SU-DHL-6 (cell line): ENCODE data around the gene AP1G2.

Experiments
- EZH2phosphoT487 ChIP-seq: fragments of 200-600 bp; sonication (generic), shearing (Covaris generic); conservative IDR thresholded peaks from 2 replicates; pipeline ENCODE4 v1.6.1; 2018; ENCODE audit warnings: mild to moderate bottlenecking, antibody characterized with exemption, low read length, moderate library complexity, mixed read lengths
- TF ChIP-seq, protein P1 (sequence below): fragments of 200-600 bp; sonication (generic); IDR thresholded peaks from one replicate; pipeline ENCODE4 v1.5.1; 2017; ENCODE audit warnings: antibody characterized with exemption, mild to moderate bottlenecking, low read length, moderate library complexity; ENCODE audit not compliant: insufficient read depth, poor library complexity, severe bottlenecking

DNA sequence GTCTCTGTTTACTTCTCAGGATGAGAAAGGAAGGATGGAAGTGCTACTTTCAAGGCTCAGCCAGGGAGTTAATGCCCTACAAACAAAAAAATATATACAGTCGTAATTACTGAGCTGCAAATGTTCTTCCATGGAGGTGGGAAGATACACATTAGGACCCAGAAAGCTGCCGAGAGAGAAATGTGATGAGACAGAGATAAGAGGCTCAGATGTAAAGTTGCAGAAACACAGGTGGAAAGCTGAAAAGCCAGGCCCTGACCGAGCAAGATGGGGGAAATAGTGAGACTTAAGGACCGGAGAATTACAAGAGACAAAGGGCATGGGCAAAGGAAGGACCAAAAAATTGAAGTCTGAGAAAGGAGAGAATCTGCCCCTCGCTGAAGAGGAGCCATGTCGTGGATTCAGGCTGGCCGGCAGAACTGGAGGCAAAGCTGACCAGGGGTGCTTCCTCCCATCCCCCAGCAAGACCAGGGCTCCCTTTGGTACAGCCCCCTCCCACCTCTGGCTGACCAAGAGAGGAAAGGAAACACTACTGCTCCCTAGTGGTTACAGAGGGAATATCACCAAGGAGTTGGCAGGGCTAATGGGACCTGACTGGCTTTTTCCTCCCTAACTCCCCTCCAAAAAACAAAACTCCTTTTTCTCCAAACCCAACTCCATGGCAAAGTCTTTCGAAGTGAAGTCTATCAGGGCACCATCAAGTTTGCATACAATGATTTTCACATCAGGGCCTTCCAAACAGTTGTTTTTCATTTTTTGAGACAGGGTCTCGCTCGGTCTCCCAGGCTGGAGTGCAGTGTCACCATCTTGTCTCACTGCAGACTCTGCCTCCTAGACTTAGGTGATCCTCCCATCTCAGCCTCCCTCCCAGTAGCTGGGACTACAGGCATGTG lies 28.1 kb downstream of the AP1G2 start:
- TF ChIP-seq, protein P1, sequence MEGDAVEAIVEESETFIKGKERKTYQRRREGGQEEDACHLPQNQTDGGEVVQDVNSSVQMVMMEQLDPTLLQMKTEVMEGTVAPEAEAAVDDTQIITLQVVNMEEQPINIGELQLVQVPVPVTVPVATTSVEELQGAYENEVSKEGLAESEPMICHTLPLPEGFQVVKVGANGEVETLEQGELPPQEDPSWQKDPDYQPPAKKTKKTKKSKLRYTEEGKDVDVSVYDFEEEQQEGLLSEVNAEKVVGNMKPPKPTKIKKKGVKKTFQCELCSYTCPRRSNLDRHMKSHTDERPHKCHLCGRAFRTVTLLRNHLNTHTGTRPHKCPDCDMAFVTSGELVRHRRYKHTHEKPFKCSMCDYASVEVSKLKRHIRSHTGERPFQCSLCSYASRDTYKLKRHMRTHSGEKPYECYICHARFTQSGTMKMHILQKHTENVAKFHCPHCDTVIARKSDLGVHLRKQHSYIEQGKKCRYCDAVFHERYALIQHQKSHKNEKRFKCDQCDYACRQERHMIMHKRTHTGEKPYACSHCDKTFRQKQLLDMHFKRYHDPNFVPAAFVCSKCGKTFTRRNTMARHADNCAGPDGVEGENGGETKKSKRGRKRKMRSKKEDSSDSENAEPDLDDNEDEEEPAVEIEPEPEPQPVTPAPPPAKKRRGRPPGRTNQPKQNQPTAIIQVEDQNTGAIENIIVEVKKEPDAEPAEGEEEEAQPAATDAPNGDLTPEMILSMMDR = peak; percentile 45
- TF ChIP-seq EZH2phosphoT487 = no peak
